ELF-1 (cell line): Measurements from ENCODE around the gene FOLR1.
"Not testable (repeated sequence)": the region's sequence is repeated elsewhere in the genome, so short reads cannot be mapped to it uniquely, and the experiment has no call there.

Source experiments
- DNase-seq: peaks from one replicate; pipeline ENCODE4 v3.0.0-alpha.2; 2016; ENCODE audit warnings: low read depth, low spot score

The FOLR1 gene

GRCh38 chr11:72181553-72181958 lies 10.4 kb upstream of the FOLR1 start:
- peak; percentile 70 for DNase-seq

DNA sequence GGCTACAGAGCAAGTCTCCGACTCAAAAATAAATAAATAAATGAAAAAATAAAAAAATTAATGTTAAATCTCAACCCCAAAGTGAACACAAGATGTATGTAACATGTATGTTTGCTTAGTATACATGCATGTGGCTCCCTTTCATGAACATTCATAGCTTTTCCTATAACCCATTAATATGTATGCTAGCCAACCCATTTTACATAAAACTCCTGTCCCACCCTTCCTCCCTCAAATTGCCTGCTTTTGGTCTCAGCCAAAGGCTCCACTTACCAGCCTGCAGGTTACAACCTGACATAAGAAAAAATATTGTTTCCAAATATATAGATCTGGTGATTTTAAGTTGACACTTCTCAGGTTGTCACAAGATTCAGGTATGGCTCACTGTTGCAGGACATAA lies 3.7 kb upstream of the FOLR1 start:
- DNase-seq, result no peak

DNA sequence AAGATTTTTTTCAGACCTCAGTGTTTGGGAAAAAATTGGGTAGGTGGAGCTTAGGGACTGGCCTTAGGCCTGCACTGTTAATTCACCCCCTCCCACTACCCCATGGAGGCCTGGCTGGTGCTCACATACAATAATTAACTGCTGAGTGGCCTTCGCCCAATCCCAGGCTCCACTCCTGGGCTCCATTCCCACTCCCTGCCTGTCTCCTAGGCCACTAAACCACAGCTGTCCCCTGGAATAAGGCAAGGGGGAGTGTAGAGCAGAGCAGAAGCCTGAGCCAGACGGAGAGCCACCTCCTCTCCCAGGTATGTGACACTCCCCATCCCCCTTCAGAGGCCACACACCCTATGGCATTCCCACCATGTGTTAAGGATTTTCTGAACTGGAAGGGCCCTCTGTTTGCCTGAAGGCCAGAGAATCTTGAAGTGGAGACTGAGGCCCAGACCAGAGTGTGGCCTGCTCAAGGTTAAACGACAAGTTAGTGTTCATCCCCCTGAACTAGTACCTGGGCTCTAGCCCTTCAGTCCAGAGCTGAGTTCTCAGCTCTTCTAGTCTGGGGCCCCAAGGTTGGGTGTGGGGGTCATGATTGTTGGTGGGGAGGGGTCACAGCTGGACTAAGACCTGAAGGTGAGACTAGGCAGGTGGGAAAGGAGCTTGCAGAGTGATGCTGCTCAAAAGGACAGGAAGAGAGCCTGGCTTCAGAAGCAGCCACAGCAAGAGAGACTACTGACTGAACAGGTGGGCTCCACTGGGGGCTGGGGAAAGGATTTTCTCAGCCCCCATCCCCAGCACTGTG lies 2.3 kb upstream of the FOLR1 start:
- peak; percentile 82 for DNase-seq

GRCh38 chr11:72190631-72191071 lies 1.3 kb upstream of the FOLR1 start:
- DNase-seq, result peak; percentile 13

DNA sequence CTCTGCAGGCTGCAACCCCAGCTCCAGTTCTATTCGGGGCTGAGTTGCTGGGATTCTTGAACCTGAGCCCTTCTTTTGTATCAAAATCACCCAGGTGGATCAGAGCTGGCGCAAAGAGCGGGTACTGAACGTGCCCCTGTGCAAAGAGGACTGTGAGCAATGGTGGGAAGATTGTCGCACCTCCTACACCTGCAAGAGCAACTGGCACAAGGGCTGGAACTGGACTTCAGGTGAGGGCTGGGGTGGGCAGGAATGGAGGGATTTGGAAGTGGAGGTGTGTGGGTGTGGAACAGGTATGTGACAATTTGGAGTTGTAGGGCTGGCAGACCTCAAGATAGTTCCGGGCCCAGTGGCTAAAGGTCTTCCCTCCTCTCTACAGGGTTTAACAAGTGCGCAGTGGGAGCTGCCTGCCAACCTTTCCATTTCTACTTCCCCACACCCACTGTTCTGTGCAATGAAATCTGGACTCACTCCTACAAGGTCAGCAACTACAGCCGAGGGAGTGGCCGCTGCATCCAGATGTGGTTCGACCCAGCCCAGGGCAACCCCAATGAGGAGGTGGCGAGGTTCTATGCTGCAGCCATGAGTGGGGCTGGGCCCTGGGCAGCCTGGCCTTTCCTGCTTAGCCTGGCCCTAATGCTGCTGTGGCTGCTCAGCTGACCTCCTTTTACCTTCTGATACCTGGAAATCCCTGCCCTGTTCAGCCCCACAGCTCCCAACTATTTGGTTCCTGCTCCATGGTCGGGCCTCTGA lies 3.8 kb downstream of the FOLR1 start:
- DNase-seq, result no peak

- DNase-seq, result not testable (repeated sequence)
Observed at GRCh38 chr11:72201445-72201844, 9.5 kb downstream of the FOLR1 start.

GRCh38 chr11:72202571-72202970 lies 10.6 kb downstream of the FOLR1 start:
- no peak for DNase-seq

DNA sequence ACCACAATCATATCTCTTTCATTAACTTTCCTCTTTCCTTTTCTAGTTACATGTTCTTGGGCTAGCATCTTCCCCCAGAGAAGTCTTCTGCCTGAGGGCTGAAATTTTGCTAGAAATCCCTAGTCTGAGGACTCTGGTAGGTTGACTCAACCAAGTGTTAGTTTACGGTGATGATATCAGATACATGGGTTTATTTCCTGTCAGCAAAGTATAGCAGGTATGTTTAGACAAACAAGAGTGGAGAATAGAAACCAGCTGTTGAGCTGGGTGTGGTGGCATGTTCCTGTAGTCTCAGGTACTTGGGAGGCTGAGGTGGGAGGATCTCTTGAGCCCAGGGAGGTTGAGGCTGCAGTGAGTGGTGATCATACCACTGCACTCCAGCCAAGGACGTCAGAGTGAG lies 11.2 kb downstream of the FOLR1 start:
- no peak for DNase-seq

DNA sequence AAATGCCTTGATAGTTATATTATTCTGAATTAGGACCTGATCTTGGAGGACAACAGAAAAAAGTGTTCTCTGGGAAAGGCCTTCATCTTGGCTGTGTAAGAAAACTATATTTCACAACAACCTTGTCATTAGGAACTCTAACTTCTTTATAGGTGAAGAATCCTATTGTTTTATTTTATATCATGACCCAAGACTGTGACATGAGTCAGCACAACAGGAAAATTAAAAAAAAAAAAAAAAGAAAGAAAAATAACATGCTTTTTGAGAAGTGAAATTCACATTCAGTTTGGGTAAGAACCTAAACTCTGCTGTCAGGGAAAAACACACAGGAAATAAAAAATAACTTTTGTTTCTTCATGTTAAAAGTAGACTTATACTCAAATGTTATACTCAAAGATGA lies 12.9 kb downstream of the FOLR1 start:
- no peak for DNase-seq

- not testable (repeated sequence) for DNase-seq
Observed at GRCh38 chr11:72206794-72207193, 14.9 kb downstream of the FOLR1 start.

DNA sequence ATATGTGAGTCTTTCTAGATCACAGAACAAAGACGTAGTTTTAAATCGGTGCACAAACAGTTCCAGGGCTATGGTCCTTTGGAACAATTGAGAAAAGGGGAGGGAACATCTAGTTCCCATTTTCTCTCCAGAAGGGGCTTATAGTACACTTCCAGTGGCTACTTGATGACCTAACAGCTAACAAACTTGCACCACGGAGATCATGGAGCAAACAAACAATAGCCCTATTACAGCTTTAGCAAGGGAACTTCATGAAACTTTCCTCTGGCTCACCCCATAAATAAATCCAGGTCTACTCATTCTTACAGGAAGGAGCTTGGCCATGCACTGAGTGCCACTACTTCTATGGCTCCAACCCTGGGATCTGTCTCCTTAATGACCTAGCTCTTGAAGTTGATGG lies 16.3 kb downstream of the FOLR1 start:
- DNase-seq, result no peak

DNA sequence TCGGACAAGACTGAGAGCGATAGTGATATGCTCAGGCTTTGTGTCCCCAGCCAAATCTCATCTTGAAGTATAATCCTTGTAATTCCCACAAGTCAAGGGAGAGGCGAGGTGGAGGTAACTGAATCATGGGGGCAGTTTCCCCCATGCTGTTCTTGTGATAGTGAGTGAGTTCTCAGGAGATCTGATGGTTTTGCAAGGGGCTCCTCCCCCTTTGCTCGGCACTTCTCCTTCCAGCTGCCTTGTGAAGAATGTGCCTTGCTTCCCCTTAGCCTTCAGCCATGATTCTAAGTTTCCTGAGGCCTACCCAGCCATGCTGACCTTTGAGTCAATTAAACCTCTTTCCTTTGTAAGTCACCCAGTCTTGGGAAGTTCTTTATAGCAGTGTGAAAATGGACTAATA lies 17.2 kb downstream of the FOLR1 start:
- DNase-seq, result no peak

GRCh38 chr11:72216638-72217037 lies 24.7 kb downstream of the FOLR1 start, which contains the start of gene FOLR2:
FOLR2 (plus strand) TSS chr11:72216794; CDS start chr11:72218585, 1,791 bp downstream.
- DNase-seq, result no peak

DNA sequence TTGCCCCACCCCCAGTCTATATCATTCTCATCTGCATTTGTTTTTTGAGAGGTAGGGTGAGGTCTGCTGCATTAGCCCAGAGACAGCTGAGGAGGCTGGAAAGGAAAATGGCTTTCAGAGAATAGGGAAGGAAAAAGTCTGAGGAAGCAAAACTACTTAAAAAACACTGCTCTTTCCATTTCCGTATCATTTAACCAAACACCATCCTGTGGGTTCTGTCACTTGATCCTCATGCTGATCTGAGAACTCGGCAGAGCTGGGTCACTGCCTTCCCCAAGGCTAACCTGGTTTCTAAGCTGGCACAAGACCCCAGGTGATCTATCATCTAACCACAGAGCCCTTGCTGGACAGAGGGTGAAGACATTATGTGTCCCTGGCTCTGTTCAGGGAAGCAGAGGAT lies 25.9 kb downstream of the FOLR1 start:
- DNase-seq, result no peak

DNA sequence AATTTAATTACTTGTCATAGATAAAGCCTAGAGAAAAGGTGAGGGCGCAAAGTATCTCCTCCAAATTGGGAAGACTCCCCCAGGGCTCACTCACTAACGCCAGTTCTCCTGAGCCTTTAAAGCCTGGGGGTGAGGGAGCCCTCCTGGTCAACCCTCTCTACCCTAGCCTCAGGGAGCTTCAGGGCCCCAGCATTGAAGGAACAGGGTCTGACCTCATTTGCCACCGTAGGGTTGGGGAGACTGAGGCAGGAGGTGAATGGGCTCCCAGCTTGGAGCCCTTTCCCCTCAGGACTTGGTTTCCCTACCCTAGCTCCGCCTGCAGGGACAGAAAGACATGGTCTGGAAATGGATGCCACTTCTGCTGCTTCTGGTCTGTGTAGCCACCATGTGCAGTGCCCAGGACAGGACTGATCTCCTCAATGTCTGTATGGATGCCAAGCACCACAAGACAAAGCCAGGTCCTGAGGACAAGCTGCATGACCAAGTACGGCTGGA lies 26.4 kb downstream of the FOLR1 start:
- DNase-seq, result no peak

- no peak for DNase-seq
Observed at GRCh38 chr11:72220696-72221363, 28.9 kb downstream of the FOLR1 start.

GRCh38 chr11:72221386-72222075 lies 29.6 kb downstream of the FOLR1 start:
- no peak for DNase-seq

- peak; percentile 65 for DNase-seq
Observed at GRCh38 chr11:72222106-72222891, 30.4 kb downstream of the FOLR1 start.

GRCh38 chr11:72222907-72223614 lies 31.1 kb downstream of the FOLR1 start:
- peak; percentile 97 for DNase-seq
